HEK293T (cell line): ENCODE results near the gene IMMT.

ENCODE experiments used
- ARNT ChIP-seq: fragments of 450-650 bp; IDR thresholded peaks from 2 replicates; pipeline ENCODE4 v1.6.1; 2017; ENCODE audit warnings: mild to moderate bottlenecking
- PKNOX1 ChIP-seq: fragments of 450-650 bp; IDR thresholded peaks from 2 replicates; pipeline ENCODE4 v1.6.1; 2016
- TARDBP ChIP-seq: fragments of 450-650 bp; IDR thresholded peaks from 2 replicates; pipeline ENCODE4 v1.6.1; 2016

- no peak for TF ChIP-seq TARDBP
- TF ChIP-seq ARNT = no peak
- no peak for TF ChIP-seq PKNOX1
Measured at GRCh38 chr2:86216575-86217555, 21.6 kb upstream of the IMMT start.
